Breast epithelium (tissue), 3 donors: ENCODE data around the gene EPB41L2.

ENCODE experiments used
- CTCF ChIP-seq, 3 donors: fragments of 450-650 bp; IDR thresholded peaks; one replicate each; pipeline ENCODE4 v1.5.1; 2016 to 2017; ENCODE audit warnings: antibody characterized with exemption in 3 of 3, mild to moderate bottlenecking in 3 of 3, moderate library complexity in 3 of 3
- POLR2AphosphoS5 ChIP-seq, 3 donors: sonication (generic); formaldehyde crosslinking; IDR thresholded peaks; one replicate each; pipeline ENCODE4 v1.6.1; 2017; ENCODE audit warnings: antibody characterized with exemption in 3 of 3

GRCh38 chr6:130839379-130839778 lies 223.7 kb downstream of the EPB41L2 start:
- TF ChIP-seq CTCF (IDR thresholded peaks at IDR 0.05) (no peak), POLR2AphosphoS5 (IDR thresholded peaks at IDR 0.05) (no peak)
